Measurements from ENCODE around the gene CDC45.

The CDC45 gene

DNA sequence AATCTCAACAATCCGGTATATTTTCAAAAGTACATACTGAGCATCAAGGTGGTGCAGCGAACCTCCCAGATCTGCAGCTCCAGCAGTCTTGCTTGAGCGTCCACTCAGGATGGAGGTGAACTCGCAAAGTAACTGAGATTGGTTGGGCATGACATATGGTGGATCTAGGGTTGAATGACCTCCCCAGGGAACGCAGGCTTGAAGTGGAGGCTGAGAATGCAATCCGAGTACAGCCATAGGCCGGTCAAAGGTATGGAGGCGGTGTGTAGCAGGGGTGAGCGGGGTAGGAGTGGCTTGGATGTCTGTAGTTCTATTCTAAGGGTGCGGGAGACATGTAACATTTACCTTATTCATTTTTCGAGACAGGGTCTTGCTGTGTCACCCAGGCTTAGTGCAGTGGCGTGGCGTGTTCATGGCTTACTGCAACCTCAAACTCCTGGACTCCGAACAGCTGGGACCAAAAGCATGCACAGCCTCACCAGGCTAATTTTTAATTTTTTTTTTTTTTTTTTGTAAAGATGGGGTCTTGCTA is 31.6 kb upstream of the CDC45 start (continued):
- TF ChIP-seq, protein P1, sequence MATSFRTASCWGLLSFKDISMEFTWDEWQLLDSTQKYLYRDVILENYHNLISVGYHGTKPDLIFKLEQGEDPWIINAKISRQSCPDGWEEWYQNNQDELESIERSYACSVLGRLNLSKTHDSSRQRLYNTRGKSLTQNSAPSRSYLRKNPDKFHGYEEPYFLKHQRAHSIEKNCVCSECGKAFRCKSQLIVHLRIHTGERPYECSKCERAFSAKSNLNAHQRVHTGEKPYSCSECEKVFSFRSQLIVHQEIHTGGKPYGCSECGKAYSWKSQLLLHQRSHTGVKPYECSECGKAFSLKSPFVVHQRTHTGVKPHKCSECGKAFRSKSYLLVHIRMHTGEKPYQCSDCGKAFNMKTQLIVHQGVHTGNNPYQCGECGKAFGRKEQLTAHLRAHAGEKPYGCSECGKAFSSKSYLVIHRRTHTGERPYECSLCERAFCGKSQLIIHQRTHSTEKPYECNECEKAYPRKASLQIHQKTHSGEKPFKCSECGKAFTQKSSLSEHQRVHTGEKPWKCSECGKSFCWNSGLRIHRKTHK (tag by site-specific recombination; IDR thresholded peaks at IDR 0.05): no peak
- TF ChIP-seq ZNF521 (tag by site-specific recombination; IDR thresholded peaks at IDR 0.05) (no peak), ZNF623 (tag by site-specific recombination; IDR thresholded peaks at IDR 0.05) (no peak), ZNF214 (tag by site-specific recombination; IDR thresholded peaks at IDR 0.05; ENCODE audit: borderline replicate concordance) (no peak), ZBTB48 (tag by site-specific recombination; IDR thresholded peaks at IDR 0.05) (peak; percentile 46; the same call in 1 of the 2 replicates)
- TF ChIP-seq, protein P2, sequence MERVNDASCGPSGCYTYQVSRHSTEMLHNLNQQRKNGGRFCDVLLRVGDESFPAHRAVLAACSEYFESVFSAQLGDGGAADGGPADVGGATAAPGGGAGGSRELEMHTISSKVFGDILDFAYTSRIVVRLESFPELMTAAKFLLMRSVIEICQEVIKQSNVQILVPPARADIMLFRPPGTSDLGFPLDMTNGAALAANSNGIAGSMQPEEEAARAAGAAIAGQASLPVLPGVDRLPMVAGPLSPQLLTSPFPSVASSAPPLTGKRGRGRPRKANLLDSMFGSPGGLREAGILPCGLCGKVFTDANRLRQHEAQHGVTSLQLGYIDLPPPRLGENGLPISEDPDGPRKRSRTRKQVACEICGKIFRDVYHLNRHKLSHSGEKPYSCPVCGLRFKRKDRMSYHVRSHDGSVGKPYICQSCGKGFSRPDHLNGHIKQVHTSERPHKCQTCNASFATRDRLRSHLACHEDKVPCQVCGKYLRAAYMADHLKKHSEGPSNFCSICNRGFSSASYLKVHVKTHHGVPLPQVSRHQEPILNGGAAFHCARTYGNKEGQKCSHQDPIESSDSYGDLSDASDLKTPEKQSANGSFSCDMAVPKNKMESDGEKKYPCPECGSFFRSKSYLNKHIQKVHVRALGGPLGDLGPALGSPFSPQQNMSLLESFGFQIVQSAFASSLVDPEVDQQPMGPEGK (tag by site-specific recombination; IDR thresholded peaks at IDR 0.05): 0 out of 2 replicates have a peak, but pooled peaks have one; percentile 33

DNA sequence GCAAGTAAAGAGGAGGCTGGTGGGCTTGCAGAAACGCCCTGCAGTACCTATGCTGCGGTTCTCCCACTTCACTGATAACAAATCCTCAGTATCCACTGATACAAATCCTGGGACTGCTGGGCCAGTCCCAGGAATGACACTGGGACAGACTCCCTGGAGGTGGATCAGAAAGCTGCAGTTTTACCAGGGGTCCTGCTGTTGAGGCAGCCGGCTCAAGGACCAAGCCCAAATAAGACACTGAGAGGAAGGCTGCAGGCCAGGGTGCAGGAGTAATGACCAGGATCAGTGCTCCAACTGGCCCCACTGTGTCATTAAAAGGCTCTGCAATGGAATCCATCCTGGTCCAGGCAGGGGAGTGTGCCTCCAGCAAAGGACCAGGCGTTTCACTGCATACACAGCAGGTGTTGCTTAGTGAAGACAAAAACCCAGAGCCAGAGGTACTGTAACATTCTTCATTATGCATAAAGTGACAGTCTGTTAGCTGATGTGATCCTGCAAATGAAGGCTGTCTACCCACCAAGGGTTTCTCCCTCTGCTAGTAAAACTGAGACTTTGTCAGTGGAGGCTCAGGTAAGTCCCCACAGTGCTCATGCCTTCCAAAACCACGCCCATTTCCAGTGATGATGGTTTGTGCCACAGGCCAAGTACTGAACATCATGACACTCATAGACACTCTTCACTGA is 30.8 kb upstream of the CDC45 start:
- Histone ChIP-seq H3K4me3 (ENCODE audit: low read depth, low read length) (peak overlapping the region; percentile 79), H3K36me3 (ENCODE audit: control insufficient read depth in 2 of 2, insufficient read depth in 1 of 2, low read length in 2 of 2) (peaks cover 5 to 72% of the 10 kb centered on the region in 2 experiments; a peak in 2 of 3 replicates), H3K27ac (ENCODE audit: extremely low read depth, low read depth, low read length) (no peak overlapping the region; the same call in 1 of the 2 replicates), H3K9me3 (ENCODE audit: control insufficient read depth, insufficient read depth, low read depth, low read length) (no peaks in the 10 kb centered on the region), H3K4me1 (ENCODE audit: control insufficient read depth, insufficient read depth, low read length) (no peaks in the 10 kb centered on the region)
- ChIA-PET POLR2A (interaction anchor here (2.2 kb wide), 1 partner anchor 17 kb away, joined by 13 read pairs; the partner anchor contains the start of genes HIRA and MRPL40), CTCF (no interaction called here)
- TF ChIP-seq, protein P3, sequence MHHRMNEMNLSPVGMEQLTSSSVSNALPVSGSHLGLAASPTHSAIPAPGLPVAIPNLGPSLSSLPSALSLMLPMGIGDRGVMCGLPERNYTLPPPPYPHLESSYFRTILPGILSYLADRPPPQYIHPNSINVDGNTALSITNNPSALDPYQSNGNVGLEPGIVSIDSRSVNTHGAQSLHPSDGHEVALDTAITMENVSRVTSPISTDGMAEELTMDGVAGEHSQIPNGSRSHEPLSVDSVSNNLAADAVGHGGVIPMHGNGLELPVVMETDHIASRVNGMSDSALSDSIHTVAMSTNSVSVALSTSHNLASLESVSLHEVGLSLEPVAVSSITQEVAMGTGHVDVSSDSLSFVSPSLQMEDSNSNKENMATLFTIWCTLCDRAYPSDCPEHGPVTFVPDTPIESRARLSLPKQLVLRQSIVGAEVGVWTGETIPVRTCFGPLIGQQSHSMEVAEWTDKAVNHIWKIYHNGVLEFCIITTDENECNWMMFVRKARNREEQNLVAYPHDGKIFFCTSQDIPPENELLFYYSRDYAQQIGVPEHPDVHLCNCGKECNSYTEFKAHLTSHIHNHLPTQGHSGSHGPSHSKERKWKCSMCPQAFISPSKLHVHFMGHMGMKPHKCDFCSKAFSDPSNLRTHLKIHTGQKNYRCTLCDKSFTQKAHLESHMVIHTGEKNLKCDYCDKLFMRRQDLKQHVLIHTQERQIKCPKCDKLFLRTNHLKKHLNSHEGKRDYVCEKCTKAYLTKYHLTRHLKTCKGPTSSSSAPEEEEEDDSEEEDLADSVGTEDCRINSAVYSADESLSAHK (tag by site-specific recombination; IDR thresholded peaks at IDR 0.05): no peak
- TF ChIP-seq, protein P4, sequence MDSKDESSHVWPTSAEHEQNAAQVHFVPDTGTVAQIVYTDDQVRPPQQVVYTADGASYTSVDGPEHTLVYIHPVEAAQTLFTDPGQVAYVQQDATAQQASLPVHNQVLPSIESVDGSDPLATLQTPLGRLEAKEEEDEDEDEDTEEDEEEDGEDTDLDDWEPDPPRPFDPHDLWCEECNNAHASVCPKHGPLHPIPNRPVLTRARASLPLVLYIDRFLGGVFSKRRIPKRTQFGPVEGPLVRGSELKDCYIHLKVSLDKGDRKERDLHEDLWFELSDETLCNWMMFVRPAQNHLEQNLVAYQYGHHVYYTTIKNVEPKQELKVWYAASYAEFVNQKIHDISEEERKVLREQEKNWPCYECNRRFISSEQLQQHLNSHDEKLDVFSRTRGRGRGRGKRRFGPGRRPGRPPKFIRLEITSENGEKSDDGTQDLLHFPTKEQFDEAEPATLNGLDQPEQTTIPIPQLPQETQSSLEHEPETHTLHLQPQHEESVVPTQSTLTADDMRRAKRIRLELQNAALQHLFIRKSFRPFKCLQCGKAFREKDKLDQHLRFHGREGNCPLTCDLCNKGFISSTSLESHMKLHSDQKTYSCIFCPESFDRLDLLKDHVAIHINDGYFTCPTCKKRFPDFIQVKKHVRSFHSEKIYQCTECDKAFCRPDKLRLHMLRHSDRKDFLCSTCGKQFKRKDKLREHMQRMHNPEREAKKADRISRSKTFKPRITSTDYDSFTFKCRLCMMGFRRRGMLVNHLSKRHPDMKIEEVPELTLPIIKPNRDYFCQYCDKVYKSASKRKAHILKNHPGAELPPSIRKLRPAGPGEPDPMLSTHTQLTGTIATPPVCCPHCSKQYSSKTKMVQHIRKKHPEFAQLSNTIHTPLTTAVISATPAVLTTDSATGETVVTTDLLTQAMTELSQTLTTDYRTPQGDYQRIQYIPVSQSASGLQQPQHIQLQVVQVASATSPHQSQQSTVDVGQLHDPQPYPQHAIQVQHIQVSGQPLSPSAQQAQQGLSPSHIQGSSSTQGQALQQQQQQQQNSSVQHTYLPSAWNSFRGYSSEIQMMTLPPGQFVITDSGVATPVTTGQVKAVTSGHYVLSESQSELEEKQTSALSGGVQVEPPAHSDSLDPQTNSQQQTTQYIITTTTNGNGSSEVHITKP (tag by site-specific recombination; IDR thresholded peaks at IDR 0.05): 0 out of 2 replicates have a peak, but pooled peaks have one; percentile 36
- TF ChIP-seq ZIC2 (tag by site-specific recombination; IDR thresholded peaks at IDR 0.05) (peak; percentile 23; the same call in 1 of the 2 replicates), ZNF623 (tag by site-specific recombination; IDR thresholded peaks at IDR 0.05) (peak; percentile 29; the same call in 1 of the 2 replicates), KLF9 (tag by site-specific recombination; IDR thresholded peaks at IDR 0.05; ENCODE audit: low read depth) (peak; percentile 54; the same call in 1 of the 2 replicates)

DNA sequence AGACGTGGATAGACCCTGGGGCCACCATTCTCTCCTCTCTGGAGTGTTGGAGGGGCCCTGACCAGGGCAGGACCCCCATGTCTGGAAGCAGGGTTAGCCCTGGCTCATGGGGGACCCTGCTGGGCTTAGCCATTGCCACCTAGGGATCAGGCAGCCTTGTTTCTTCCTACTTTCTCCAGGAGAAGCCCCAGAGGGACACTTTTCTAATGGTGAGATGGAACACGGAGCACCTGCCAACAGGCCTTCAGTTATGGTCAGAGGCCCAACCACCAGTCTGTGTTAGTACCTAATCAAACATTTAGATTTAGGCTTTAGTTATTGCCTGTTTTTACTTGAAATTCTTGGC is 30.3 kb upstream of the CDC45 start:
- CTCF ChIA-PET: no interaction called here

More for the DNA sequence above, 30.3 kb upstream of the CDC45 start:
- Histone ChIP-seq H3K36me3 (ENCODE audit: control insufficient read depth in 2 of 2, insufficient read depth in 1 of 2, low read length in 2 of 2) (peaks cover 5 to 72% of the 10 kb centered on the region in 2 experiments; a peak in 2 of 3 replicates), H3K27ac (ENCODE audit: extremely low read depth, low read depth, low read length) (no peak overlapping the region), H3K4me3 (ENCODE audit: low read depth, low read length) (no peak overlapping the region), H3K4me1 (ENCODE audit: control insufficient read depth, insufficient read depth, low read length) (no peaks in the 10 kb centered on the region), H3K9me3 (ENCODE audit: control insufficient read depth, insufficient read depth, low read depth, low read length) (no peaks in the 10 kb centered on the region)
- TF ChIP-seq, protein P5, sequence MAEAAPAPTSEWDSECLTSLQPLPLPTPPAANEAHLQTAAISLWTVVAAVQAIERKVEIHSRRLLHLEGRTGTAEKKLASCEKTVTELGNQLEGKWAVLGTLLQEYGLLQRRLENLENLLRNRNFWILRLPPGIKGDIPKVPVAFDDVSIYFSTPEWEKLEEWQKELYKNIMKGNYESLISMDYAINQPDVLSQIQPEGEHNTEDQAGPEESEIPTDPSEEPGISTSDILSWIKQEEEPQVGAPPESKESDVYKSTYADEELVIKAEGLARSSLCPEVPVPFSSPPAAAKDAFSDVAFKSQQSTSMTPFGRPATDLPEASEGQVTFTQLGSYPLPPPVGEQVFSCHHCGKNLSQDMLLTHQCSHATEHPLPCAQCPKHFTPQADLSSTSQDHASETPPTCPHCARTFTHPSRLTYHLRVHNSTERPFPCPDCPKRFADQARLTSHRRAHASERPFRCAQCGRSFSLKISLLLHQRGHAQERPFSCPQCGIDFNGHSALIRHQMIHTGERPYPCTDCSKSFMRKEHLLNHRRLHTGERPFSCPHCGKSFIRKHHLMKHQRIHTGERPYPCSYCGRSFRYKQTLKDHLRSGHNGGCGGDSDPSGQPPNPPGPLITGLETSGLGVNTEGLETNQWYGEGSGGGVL (tag by site-specific recombination; IDR thresholded peaks at IDR 0.05): no peak
- TF ChIP-seq, protein P6, sequence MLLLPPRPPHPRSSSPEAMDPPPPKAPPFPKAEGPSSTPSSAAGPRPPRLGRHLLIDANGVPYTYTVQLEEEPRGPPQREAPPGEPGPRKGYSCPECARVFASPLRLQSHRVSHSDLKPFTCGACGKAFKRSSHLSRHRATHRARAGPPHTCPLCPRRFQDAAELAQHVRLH (tag by site-specific recombination; IDR thresholded peaks at IDR 0.05): no peak
- POLR2A ChIA-PET: no interaction called here

All from HEK293 (cell line).